Smooth muscle cell of the brain vasculature (primary cell): ENCODE data around the gene PTGR3.

ENCODE experiments used
- DNase-seq: peaks from one replicate; pipeline ENCODE4 v3.0.0-alpha.2; 2012; ENCODE audit warnings: low read depth, low spot score

The PTGR3 gene, protein sequence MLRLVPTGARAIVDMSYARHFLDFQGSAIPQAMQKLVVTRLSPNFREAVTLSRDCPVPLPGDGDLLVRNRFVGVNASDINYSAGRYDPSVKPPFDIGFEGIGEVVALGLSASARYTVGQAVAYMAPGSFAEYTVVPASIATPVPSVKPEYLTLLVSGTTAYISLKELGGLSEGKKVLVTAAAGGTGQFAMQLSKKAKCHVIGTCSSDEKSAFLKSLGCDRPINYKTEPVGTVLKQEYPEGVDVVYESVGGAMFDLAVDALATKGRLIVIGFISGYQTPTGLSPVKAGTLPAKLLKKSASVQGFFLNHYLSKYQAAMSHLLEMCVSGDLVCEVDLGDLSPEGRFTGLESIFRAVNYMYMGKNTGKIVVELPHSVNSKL

DNA sequence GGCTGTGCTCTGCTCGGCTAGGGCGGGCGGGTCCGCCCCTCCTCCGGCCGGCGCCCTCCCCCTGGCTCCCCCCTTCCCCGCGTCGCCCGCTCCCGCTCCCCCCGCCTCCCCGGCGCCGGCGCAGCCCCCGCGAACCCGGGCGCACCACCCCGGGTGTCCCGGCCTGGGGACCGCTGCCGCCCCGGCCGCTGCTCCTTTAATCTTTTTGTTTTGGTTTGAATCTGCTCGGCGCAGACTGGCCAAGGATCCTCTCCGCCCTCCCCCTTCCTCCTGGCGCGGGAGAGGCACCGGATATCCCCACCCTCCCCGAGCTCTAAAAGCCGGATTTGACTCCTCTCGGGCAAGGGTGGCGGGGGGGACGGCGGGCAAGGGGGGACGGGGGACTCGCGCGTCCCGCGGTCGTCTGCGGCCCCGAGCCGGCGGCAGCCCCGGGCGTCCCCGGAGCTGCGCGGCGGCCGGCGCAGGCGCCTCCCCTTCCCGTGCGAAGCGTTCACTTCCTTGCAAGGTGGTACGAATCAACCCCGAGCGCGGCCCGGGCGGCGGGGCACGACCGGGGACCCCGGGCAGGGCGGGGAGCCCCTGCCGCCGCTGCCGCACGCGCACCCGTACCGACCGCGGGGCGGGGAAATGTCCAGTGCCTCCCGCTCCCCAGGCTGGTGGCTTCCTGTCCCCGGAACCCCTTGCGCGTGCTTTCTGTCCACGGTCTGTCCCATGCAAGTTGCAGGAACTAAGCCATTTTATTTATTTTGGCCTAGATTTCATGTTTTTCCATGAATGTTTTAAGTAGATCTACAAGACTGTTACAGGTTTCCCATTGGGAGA lies at the start of gene PTGR3:
TSS of gene PTGR3 (minus strand) at position 11 of the 822 bp plus-strand sequence. CDS start 81 bp downstream, outside the sequence.
- no peak for DNase-seq

DNA sequence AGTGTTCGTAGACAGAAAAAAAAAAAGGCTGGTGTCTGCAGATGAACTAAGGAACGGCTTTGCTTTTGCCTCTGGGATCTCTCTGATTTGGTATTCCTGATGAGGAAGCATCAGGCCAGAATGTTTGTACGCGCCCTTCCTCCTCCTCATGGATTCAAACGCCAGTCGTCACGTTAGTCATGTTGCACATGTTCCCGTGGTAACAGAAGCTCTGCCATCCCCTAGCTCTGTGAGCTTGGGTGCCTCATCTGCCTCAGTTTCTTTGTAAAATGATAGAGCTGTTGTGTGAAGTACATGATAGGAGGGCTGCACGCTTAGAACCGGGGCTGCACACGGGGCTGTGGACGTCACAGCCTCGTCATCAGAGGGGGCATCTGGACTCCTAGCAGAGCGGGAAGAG lies 48.7 kb upstream of the PTGR3 start:
- no peak for DNase-seq

DNA sequence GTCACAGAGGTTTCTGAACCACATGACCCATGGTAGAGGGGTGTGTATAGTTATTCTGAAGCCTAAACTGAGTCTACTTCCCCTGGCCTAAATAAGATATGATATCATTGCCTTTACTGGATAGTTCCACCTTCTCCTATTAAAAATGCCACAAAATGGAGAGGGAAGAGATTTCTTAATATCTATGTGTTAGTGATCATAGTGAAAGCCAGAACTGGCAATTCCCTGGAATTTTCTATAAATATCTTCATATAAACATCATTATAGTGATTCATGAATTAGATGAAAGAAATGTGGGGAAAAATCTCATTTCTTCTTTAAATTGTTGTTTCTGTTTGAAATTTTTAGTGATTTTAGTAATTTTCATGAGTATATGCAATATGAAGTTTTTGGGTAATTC lies 47.4 kb upstream of the PTGR3 start:
- DNase-seq: no peak

DNA sequence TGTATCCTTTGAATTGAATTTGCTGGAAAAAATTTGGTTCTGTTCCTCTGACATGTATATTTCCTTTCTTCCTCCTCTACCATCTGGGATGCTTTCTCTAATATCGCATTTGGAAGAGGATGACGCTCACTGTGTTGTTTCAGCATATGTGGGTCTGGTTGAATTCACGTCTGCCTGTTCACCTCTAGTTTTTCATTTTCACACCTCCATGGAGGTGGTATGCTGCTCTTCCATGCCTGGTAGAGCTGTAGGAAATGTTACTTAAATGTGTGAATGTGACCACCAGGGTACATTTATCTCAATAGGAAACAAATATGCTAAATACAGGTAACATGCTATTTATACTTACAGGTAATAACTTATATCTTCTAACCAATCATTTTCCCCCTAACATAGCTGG lies 46.2 kb upstream of the PTGR3 start:
- no peak for DNase-seq

DNA sequence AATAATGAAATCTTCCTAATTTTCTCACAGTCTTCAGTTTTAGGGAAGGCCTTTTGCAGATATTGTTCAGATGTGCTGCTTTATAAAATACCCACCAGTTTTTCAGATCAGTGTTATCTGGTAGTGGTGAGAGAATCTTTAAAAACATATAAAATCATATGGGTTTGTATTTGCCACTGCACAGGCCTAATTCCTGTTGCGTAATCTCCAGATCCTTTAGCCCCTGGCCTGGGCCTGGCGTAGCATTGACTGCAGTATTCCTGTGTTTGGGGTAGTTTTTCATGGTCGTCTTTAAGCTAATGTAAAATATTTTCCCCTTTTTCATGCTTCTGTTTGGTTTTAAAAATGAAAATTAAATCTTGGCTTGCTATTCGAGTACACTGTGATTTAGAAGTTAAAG lies 44.8 kb upstream of the PTGR3 start:
- no peak for DNase-seq

DNA sequence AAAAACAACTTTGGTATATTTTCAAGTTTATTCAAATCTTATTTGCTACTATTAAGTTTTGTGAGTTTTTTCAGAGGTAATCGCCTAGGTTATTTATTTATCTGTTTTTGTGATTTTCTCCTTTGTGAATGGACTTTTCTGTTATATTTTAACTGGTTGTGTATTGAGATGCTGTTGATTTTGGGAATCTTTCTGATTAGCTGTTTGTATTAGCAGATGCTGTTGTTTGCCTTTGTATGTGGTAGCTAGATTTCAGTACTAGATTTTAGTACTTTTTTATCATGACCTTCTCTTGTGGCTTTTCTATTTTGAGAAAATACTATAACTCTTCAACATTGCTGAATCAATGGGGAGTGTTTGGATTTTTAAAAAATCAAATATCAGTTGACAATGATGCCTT lies 44.1 kb upstream of the PTGR3 start:
- DNase-seq: no peak

DNA sequence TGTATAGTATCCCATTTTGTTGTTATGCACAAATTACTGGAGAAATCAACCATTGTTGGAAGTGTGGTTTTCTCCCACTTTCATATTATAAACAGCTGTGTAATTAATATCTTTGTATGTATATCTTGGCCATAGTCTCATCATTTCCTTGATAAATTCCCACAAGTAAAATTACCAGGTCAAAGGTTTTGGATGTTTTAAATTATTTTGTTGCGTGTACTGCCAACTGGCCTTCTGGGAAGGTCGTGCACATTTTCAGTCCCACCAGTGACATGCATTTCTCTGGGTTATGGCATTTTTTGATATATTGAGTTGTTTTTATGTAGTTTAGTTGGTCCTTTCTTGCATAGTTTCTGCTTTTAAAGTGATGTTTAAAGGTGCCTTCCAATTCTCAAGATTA lies 43.2 kb upstream of the PTGR3 start:
- DNase-seq: no peak

DNA sequence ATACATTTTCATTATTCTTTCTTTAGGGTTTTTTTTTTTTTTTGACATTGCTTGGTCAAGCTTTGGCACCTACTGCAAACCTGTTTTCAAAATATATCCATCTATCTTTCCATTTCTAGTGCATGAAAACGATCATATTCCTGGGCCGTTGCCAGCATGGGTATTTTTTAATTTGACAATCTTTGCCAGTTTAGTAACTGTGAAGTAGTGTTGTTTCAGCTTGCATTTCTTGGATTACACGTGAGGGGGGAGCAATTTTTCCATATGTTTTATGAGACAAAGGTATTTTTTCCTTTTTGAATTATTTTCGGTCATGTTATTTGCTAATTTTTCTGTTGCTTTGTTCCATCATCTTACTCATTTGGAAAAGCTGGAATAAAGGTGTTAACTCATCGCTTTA lies 42.5 kb upstream of the PTGR3 start:
- DNase-seq: no peak

DNA sequence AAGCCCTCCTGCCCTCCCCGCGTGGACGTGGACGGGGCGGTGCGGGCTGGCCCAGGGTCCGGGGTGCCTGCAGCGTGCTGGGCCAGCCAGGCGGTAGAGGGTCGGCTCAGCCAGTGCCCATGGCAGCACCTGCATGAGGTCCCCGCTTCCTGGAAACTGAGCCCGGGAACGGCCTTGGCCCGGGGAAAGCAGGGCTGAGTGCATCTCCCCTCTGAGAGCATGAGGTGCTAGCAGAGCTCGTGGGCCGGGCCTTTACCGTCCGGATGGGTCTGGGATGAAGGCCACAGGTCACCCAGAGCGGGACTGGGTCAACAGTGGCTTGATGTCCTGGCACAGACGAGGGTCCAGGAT lies 41.5 kb upstream of the PTGR3 start:
- DNase-seq: no peak

DNA sequence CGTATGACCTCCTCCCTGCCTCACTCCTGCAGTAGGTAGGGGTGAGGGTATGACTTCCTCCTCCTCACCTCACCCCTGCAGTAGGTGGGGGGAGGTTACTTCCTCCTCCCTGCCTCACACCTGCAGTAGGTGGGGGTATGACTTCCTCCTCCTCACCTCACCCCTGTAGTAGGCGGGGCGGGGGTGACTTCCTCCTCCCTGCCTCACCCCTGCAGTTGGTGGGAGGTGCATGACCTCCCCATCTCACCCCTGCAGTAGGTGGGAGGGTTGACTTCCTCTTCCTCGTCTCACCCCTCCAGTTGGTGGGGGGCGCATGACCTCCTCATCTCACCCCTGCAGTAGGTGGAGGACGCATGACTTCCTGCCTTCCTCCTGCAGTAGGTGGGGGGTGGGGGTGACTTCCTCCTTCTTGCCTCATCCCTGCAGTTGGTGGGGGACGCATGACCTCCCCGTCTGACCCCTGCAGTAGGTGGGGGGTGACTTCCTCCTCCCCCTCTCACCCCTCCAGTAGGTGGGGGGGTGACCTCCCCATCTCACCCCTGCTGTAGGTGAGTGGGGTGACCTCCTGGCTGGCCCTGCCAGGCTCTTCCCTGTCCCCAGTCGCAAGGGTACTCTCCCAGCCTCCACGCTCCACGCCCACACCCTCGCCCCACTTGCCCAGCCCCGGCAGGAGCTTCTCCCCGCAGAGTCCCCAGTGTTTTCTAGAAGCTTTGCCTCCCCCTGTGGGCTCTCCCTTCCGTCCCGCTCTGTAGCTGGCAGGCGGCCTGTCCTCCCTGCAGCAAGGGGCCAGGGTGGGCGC lies 40.9 kb upstream of the PTGR3 start:
- no peak for DNase-seq

DNA sequence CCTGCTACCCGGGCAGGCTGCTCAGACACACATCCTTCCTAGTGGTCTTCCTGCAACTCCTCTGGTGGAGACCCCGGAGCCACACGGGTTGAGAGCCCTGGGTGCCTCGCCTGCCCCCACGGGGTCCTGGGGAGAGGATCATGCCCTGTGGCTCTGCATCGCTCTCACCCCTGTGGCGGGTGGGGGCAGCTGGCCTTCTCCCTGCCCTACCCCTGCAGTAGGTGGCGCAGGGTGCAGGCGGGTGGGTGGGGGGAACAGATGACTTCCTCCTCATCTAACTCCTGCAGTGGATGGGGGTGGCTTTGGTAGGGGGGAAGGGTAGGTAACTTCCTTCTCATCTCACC lies 40.2 kb upstream of the PTGR3 start:
- no peak for DNase-seq

DNA sequence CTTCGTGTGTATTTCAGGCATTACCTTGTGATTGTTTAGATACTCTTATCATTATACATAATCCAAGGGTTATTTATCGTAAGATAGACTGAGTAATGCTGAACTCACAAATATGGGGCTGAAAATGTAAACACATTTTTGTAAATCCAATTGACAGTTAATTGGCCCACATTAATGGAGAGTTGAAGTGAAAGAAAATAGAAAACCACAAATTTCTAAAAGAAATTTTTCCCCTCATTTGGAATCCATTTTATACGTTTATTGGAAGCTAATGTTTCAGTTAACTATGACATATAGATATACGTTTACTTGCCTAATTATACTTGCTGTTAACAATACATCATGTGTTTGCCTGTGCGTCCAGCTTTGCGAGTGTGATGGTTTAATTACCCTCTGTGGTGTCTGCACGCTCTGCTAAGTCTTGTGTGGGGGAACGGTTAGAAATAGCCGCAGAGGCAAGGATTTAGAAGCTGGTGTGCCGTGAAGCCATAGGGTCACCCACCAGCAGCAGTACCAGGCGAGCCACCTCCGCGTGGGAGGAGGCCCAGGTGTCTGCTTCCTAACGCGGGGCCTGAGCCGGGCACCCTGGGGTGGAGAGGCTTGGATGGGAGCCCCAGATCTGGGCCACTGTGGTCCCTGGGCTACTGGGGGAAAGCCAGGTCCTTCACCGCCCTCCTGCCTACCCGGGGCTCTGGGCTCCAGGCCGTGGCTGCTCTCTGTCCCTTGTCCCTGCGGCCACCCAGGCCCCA lies 39.7 kb upstream of the PTGR3 start:
- DNase-seq: no peak

DNA sequence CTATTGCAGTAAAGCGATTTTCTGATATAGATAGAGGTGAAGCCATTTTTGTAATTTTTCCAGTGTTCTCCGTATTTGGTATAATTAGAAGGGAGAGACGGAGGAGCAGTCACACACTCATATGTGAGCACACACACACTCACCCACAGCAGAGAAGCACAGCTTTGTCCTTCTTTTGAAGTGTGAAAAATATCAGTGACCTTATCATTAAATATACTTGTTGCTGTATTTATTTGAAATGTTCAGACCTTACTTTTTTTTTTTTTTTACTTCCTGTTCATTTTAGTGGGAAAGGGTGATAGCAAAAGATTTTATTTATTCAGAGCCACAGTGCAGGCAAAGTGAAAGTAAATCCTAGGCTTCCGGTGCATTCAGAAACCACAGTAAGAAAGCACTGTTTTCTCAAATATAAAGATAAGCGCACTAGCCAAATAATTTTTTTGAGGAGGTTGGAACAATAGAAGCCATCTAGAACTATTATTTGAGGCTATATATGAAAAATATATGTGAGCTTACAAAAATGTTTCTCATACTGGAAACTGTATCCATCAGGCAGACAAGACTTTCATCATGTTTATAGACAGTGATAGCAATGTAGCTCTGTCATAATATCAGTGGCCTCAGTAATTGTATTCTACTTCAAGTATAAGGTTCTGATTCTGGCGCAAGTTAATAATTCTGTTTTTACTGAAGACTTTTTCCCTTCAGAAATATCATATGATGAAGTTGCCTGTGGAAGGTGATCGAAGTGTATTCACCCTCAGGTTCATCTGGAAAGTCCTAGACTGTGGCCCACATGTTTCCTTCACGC lies 38.9 kb upstream of the PTGR3 start:
- DNase-seq: no peak

DNA sequence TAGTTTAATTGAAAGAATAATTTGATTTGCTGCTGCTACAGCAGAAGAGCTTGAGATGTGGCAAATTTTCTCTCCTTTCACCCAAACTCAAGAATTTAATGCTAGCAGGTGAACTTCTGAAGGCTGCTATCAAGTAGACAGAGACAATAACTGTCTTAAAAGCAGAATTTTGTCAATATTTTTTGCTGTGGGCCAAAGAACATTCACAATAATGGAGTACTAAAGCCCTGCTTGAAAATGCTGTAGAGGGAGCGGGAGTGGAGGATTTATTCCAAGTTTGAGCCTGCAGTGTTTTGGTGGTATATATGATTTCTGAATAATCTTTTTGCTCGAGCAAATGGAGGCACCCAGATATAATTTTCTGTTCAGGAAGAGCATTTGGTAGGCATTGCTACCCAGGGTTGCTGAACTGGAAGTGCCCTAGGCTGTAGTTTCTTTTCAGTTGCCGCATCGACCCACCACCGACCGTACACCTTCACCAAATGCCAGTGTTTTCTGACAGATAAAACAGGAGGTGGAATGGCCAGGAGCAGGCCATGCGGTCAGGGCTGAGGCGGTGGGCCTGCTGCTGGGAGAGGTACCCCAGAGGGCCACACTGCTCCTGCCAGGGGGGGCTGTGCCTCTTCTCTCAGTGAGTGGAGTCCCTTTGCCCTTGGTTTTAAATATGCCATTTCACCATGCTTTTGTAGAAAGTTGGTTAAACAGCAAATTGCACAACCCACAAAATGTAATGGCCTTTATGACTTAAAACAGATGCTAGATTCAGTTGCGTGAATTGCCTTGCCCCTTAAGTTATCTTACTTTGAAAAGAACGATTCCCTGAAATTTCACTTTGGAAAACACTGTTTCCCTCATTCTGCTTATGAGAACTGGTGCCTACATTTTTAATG lies 38.0 kb upstream of the PTGR3 start:
- no peak for DNase-seq

DNA sequence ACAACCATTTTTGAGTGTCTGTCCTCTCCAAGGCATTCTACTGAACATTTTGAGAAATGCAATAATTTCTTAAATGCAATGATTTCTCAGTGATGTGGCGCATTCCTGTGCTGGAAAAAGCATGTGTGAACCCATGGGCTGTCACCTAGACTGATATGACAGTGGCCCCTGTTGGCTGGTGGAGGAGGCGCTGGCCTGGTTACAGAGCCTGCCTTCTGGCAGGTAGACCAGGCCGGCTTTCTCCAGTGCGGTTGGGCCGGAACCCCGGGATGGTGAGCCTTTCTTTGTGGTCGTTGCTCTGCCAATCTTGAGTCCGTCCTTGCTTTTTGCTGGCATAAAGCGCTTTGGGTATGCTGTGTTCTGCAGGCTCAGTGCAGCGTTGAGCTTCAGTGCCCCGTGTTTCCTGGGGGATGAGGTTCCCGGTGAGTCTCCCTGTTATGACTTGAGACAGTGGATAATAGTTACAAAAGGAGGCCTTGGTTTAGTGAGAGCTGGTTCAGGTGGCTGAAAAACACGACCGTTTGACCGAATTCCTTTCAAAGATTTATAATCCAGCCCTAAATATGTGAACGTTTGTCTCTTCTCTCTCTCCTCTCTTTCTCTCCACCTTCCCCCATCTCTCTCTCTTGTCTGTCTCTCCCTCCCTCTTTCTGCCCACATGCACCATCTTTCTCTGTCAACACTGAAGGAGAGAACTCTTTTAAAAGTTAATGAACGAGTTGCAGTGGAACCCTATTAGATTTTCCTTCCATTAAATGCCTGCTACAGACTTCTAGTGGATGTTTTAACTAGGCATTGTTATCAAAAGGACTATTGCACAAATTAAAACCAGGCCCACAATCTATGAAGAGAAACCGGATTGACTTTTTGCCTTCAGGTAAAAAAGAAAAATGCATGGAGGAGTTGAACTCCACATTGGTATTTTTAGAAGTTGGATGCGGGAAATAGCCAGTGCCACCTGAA lies 35.7 kb upstream of the PTGR3 start:
- DNase-seq: no peak

DNA sequence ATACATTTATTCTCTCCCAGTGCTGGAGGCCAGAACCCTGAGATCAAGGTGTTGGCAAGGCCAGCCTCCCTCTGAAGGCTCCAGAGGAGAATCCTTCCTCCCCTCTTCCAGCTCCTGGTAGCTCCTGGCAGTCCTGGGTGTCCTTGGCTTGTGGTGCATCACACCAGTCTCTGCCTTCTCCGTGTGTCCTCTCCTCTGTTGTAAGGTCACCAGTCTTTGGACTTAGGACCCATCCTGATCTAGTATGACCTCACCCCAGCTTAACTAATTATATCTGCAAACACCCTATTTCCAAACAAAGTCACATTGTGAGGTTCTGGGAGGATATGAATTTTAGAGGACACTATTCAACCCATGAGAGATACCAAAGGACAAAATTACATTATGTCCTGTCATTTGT lies 32.8 kb upstream of the PTGR3 start:
- DNase-seq: no peak

DNA sequence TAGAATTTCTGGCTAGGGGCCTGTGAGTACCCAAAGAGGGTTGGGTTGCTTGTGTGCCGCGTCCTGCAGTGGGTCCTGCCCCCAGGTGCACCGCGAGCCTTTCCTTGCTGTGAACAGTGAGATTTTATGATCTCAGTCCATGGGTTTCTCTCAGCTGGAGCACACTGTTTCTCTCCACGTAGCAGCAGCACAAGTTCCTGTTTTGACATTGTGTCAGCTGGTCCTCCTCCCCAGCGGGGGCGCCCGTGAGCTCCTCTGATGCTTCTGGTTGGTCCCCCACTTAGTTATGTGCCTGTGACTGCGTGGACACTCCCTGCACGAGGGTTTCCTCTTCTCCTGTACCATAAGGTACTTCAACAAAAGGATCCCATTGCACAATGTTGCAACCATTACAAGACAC lies 31.5 kb upstream of the PTGR3 start:
- no peak for DNase-seq

DNA sequence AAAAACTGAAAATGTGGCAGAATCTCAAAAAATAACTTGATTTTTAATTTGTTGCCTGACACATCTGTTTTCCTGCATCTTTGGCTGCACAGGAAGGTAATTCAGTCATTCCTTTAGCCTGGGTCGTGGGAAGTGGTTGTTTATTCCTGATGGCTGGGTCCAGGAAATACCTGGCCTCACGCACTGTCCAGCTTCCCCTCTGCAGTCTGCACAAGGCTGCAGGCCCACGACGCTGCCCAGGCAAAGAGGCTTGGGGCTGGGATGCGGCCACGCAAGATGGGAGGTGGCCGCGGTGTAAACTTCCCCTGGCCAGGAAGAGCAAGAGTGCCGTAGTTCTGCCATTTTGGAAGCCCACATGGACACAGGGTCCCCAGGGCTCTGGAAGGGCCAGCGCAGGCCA lies 29.8 kb upstream of the PTGR3 start:
- no peak for DNase-seq

DNA sequence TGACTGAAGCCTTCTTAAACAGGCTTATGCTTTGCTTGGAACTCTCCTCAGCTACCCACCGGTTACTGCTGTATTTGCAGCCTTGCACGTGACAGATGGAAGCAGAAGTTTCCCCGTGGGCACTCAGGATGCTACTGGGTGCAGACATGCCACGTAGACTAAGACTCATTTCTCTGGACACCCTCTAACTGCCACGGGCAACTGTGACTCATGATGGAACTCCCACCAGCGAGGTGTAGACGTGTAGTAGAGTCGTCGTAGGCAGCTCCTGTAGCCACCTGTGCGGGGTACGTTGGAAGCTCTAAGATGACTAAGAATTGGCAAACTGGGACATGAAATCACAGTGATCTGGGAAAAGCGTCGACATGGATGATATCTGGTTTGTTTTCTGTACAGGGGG lies 29.2 kb upstream of the PTGR3 start:
- no peak for DNase-seq
